GM12873 (cell line): ENCODE results near the gene EFL1.

Experiments
- CTCF ChIP-seq: IDR thresholded peaks from 2 replicates; pipeline ENCODE4 v1.5.1; 2012; ENCODE audit warnings: low read depth, mild to moderate bottlenecking, moderate library complexity, low read length, control low read depth; ENCODE audit not compliant: insufficient read depth; ENCODE audit errors: missing control alignments

Gene EFL1

GRCh38 chr15:82184776-82185175, 77.8 kb downstream of the EFL1 start:
- TF ChIP-seq CTCF: no peak

GRCh38 chr15:82184355-82184754, 78.2 kb downstream of the EFL1 start:
- no peak for TF ChIP-seq CTCF

GRCh38 chr15:82183121-82184031, 79.2 kb downstream of the EFL1 start:
- no peak for TF ChIP-seq CTCF

- TF ChIP-seq CTCF: no peak
Observed at GRCh38 chr15:82181371-82181770, 81.2 kb downstream of the EFL1 start.

GRCh38 chr15:82178061-82178460, 84.5 kb downstream of the EFL1 start:
- TF ChIP-seq CTCF: no peak

- TF ChIP-seq CTCF: no peak
Observed at GRCh38 chr15:82177291-82178010, 85.1 kb downstream of the EFL1 start.

GRCh38 chr15:82176542-82176941, 86.0 kb downstream of the EFL1 start:
- no peak for TF ChIP-seq CTCF
